Colonic mucosa (tissue), 4 donors: ENCODE data around the gene RASGRP3. TPM values are rescaled to one million over a fixed set of nuclear protein-coding genes. Genes with fewer than 3 reads are reported as not detected.

Experiments
- DNase-seq: peaks from one replicate; pipeline ENCODE4 v3.0.0-alpha.2; 2020
- H3K27ac ChIP-seq: fragments of 200-600 bp; one replicate; pipeline ENCODE4 v1.8.0; 2021
- H3K27me3 ChIP-seq: fragments of 200-600 bp; one replicate; pipeline ENCODE4 v1.8.0; 2021
- H3K36me3 ChIP-seq: fragments of 200-600 bp; one replicate; pipeline ENCODE4 v1.8.0; 2021
- H3K4me1 ChIP-seq: fragments of 200-600 bp; one replicate; pipeline ENCODE4 v1.8.0; 2021; ENCODE audit warnings: mild to moderate bottlenecking
- H3K4me3 ChIP-seq: fragments of 200-600 bp; one replicate; pipeline ENCODE4 v1.8.0; 2021
- H3K9ac ChIP-seq, 2 donors: one replicate each; pipeline ENCODE4 v1.7.0; 2013; ENCODE audit warnings: control low read depth in 2 of 2, low read depth in 2 of 2, low read length in 2 of 2
- H3K9me3 ChIP-seq: fragments of 200-600 bp; one replicate; pipeline ENCODE4 v1.8.0; 2021
- CTCF ChIP-seq: fragments of 200-600 bp; IDR thresholded peaks from one replicate; pipeline ENCODE4 v1.8.0; 2022; ENCODE audit warnings: antibody characterized with exemption, mild to moderate bottlenecking
- intact Hi-C: fragments of 100-400 bp; cut with DNase I; formaldehyde crosslinking; loops from one replicate; pipeline ENCODE4 v1.14.1; 2022
- total RNA-seq, 2 donors: library from RNA; stranded (reverse); fragmentation: NEBNext Ultra II Directional in 1 of 2; extraction: Animal tissue kit (Norgen Biotek cat#: 25700) in 1 of 2; gene quantifications; one replicate each; pipeline ENCODE4 v1.2.1, GENCODE V29; 2021
- donor health status: healthy.
- donor health status: DM: no; HTN: no; CAD: no.
- donor health status: DM: no; HTN: no; CAD: no.

Gene RASGRP3
- total RNA-seq, 2 donors from 2014 or later, result 3.6 to 3.9 TPM

- no peak for DNase-seq
- no peak for TF ChIP-seq CTCF
- Histone ChIP-seq H3K27ac (no peak overlapping the region), H3K4me3 (no peak overlapping the region), H3K4me1 (no peaks in the 10 kb centered on the region), H3K9me3 (no peaks in the 10 kb centered on the region), H3K27me3 (no peaks in the 10 kb centered on the region), H3K36me3 (no peaks in the 10 kb centered on the region), H3K9ac (no peak overlapping the region)
- intact Hi-C loops, result no loop called here
Observed at GRCh38 chr2:33451214-33451613, 25.2 kb upstream of the RASGRP3 start.

- Histone ChIP-seq H3K9me3 (no peaks in the 10 kb centered on the region), H3K4me1 (no peaks in the 10 kb centered on the region), H3K27ac (no peak overlapping the region), H3K9ac (no peak overlapping the region), H3K27me3 (no peaks in the 10 kb centered on the region), H3K36me3 (no peaks in the 10 kb centered on the region), H3K4me3 (no peak overlapping the region)
- intact Hi-C loops, result no loop called here
- no peak for TF ChIP-seq CTCF
- no peak for DNase-seq
Observed at GRCh38 chr2:33451825-33452224, 24.6 kb upstream of the RASGRP3 start.

- Histone ChIP-seq H3K4me1 (no peaks in the 10 kb centered on the region), H3K36me3 (no peaks in the 10 kb centered on the region), H3K4me3 (no peak overlapping the region), H3K27me3 (no peaks in the 10 kb centered on the region), H3K9me3 (no peaks in the 10 kb centered on the region), H3K27ac (no peak overlapping the region), H3K9ac (no peak overlapping the region)
- intact Hi-C loops, result no loop called here
- no peak for DNase-seq
- TF ChIP-seq CTCF, result no peak
Observed at GRCh38 chr2:33452545-33452944, 23.9 kb upstream of the RASGRP3 start.

GRCh38 chr2:33453905-33454479, 22.5 kb upstream of the RASGRP3 start:
- no peaks in the 10 kb centered on the region for H3K27me3 ChIP-seq
- DNase-seq, result no peak
- intact Hi-C loops, result no loop called here
- H3K4me1 ChIP-seq, result no peaks in the 10 kb centered on the region
- no peak overlapping the region for H3K27ac ChIP-seq
- H3K9ac ChIP-seq, result no peak overlapping the region
- no peaks in the 10 kb centered on the region for H3K36me3 ChIP-seq
- no peak overlapping the region for H3K4me3 ChIP-seq
- no peak for TF ChIP-seq CTCF
- no peaks in the 10 kb centered on the region for H3K9me3 ChIP-seq

GRCh38 chr2:33457556-33458247, 18.7 kb upstream of the RASGRP3 start:
- DNase-seq, result no peak
- no peak overlapping the region for H3K27ac ChIP-seq
- H3K27me3 ChIP-seq, result no peaks in the 10 kb centered on the region
- H3K4me1 ChIP-seq, result no peaks in the 10 kb centered on the region
- intact Hi-C loops, result no loop called here
- no peaks in the 10 kb centered on the region for H3K36me3 ChIP-seq
- no peak overlapping the region for H3K4me3 ChIP-seq
- TF ChIP-seq CTCF, result no peak
- no peaks in the 10 kb centered on the region for H3K9me3 ChIP-seq
- H3K9ac ChIP-seq, result no peak overlapping the region
